SIG-M5 (cell line): Measurements from ENCODE around the gene FOXP1.

Source experiments
- DNase-seq: peaks from one replicate; lab custom pipeline; 2025; lab: John Stamatoyannopoulos, UW

The FOXP1 gene

DNA sequence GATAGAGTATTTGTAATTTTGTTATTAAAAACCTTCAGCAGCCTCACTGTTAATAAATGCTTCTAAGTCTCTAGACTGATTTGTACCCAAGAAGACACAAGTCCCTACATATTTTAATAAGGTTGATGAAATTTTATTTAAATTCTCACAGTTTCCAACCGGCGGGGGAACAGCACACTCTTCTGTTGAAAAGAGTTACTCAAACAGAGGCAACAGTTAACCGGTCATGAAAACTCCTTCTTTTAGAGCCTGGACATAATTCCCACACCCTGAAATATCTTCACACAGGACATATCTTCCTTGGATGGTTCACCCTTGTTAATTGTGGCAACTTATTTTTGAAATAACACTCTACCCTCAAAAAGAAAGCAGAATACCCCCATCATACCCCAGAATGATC lies 278.8 kb downstream of the FOXP1 start:
- DNase-seq = no peak

DNA sequence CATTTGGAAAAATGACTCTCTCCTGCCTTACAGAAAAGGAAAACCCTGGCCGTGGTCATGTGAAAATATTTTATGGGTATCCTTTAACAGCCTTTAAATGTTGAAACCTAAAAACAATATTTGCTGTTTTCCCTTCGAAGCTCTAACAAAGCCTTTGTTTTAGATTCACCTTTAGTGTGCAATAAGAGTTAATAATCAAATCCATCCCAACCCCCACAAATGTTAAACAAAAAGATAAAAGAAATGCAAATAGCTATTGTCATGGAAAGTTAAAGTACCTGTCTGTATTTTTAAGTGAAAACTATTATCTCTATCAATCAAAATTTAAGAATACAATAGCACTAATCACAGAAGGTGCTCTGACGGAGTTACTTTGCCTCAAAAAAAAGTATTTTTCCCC lies 279.3 kb downstream of the FOXP1 start:
- no peak for DNase-seq

DNA sequence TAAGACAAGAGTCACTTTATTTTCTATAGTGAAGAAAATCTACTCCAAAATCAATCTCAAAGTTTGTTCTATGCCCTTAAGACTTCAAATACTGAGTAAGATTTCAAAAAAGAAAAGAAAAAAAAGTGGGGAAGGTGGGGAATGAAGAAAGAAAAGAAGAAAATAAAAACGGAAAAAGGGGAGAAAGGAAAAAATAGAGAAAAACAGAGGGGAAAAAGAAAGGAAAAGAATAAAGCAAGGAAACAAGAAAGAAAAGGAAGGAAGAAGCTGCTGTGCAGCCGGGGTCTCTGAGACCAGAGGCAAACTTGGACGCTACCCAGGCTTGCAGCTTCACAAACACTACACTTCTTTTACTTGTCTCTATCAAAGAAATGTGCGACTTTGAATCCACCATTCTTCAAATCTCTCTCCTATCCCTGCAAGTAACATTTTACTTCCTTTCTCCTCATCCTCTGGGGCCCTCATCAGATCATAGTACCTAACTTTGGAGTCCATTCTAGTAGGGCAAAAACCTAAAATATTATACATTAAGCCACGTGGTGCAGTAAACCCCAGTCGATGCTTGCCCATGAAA lies 279.8 kb downstream of the FOXP1 start:
- DNase-seq = no peak

DNA sequence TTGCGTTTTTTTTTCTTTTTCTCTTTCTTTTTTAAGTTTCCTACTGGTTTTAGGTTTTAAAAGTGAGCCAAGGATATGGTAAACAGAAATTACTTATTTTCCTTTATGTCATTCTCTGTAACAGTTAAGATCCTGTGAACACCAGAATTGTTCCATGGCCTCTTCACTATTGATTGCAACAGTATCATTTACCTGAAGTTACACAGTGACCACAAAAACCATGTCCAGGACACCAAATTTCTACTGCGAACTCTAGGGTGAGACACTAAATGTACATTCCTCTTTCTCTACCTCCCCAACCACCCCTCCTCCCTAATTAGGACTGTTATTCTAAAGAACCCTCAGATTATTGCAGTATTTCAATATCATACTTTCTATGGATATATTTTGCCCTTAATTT lies 280.9 kb downstream of the FOXP1 start:
- DNase-seq = no peak

DNA sequence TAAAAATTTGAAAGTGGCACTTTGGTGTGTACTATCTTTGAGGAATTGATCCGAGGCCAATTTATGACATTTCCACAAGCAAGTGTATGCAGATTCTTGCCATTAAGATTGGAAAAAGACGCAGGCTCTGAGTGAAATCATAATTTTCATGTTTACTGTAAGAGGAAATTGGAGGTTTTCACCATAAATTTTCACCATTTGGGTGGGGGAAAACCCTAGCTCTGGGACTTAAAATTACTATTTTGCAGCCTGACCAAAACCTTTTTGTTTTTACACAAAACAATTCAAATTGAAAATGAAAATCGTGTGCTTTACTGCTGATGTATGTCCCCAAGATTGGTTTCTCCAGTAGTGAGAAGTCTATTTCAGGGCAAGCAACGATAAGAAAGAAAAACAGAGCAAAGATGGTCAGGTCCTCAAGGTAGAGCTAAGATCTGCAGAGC lies 282.6 kb downstream of the FOXP1 start:
- no peak for DNase-seq

DNA sequence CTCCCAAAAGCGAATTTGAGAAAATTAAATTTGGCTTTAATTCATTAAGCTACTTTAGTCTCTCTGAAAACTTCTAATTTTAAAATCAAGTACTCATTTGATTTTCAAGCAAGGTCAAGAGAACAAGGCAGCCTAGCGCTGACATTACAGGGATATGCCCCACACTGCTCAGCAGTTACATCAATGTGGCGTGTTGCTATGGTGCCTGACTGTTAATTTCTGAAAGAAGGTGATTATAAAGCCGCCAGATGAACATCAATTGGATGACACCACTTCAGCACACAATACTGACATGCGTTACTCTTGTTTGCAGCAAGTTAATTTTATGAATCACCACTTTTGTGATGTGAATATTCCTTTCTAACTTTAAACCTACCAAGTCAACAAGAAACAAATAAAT lies 284.4 kb downstream of the FOXP1 start:
- no peak for DNase-seq

DNA sequence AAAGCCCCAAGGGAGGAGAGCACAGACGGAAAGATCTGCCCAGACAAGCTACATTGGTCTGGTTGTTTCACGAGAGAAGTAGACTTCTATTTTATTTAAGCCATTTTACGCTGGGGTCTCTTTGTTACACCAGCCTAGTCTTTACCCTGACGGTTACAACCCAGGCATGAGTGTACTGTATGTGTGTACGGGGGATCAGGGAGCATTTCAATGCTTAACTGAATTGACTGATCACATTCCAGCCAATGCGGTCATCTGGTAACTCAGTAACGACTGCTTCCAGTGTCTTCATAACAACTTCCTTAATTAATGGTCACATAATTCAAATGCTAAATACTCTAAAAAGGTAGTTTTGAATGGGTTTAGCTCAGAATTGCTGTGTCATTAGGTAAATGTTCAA lies 288.6 kb downstream of the FOXP1 start:
- DNase-seq = no peak

DNA sequence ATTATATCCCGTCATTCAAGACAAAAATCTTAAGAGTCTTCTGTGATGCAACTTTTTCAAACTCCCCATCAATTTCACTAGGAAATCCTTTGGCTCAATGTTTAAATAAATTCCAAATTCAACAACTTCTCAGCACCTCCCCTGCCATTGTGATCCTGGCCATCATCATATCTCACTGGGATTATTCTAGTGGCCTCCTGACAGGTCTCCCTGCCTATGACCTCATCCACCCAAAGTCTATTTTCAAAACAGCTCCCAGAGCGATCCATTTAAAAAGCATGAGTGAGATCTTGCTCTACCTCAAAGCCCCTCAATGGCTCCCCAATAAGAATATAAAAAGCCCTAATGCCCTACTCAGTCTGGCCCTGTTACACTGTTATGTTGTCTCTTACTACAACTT lies 293.2 kb downstream of the FOXP1 start:
- no peak for DNase-seq

DNA sequence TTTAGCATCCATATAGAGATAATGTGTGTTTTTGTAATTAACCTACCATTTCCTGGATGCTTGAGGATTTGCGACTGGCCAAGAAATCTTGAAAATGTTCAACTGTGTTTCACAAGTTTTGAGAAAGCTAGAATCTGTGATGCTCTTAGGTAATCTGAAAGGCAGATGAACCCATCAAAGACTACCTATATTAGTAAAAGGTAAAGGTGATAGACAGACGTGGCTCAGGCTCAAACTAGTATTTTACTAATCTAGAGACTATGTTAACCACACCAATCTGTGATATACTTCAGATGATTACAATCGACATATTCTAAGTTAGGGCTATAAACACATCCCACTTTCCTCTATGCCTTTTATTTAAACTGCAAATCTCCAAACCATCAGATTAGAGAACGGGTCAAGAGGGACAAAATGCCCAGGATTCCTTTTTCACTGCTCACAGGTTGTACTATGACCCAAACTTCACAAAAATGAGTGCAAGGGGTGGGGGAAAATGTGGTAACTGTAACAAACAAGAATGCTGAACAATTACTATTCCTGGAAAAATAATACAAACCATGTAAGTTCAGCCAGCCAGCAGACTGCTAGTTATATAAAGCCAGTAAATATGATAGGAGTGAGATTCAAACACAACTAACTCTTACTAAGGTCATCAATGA lies 295.1 kb downstream of the FOXP1 start:
- DNase-seq = no peak

DNA sequence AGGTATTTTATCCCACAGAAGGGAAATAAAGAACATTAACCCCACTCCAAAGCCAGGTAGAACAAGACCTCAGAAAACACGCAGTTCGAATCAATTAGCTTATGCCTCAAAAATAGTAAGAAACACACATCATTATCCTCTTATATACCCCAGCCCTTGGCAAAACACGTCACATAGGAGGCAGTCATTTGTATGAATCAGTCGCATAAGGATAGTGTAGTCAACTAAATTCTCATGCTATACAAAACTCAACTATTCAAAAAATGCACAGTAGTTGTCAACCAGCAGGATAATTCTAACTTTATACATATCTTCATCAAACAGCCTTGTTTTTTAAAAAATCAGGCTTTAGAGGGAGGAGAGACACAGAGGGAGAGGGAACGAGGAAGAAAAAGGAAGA lies 298.4 kb downstream of the FOXP1 start:
- DNase-seq = no peak

DNA sequence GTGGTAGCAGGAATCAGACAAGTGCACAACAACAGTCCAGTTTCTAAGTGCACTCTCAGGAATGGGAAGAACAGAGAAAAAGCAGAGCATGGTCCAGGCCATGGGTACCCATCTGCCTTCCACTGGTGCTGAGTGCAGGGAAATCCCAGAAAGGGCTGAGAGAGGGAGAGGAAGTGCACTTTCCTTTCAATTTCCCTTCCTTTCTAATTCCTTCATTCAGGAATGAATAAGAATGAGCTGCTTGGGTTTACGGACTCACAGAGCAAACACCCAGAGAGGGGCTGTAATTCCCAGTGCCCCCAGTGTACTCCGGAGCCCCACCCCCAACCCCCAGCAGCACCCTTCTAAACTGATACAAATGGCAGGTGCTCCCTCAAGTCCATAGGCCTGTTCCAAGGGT lies 300.6 kb downstream of the FOXP1 start:
- DNase-seq = no peak

DNA sequence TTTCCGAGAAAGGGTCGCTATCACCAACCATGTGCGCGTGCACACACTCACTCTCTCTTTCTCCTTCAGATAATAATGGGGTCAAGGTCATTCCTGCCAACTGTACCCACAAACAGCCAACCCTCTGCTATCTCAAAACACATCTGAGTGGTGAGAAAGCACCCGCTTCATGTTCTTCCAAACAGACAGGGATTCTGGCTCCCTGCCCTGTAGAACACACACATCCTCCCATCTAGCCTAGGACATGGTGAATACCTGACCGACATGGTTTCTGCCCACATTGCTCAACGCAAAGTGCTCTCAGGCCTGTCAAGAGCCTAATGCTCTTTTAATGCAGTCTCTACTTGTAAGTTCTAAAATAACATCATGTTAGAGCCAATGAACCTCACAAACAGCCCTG lies 302.2 kb downstream of the FOXP1 start:
- DNase-seq = no peak

DNA sequence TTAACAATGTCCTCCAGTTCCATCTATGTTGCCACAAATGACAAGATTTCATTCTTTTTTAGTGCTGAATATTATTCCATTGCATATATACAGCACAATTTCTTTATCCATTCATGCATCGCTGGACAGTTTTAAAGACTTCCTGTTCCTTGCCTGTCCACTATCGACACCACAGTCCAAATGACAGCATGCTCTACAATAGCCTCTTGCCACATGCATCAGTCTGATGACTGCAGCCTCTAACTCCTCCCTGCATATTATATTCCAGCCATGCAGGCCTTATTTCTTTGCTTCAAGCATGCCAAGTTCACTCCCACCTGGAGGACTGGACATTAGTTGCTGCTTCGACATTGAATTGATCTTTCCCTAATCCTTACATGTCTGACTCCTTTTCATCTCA lies 306.2 kb downstream of the FOXP1 start:
- DNase-seq = no peak

DNA sequence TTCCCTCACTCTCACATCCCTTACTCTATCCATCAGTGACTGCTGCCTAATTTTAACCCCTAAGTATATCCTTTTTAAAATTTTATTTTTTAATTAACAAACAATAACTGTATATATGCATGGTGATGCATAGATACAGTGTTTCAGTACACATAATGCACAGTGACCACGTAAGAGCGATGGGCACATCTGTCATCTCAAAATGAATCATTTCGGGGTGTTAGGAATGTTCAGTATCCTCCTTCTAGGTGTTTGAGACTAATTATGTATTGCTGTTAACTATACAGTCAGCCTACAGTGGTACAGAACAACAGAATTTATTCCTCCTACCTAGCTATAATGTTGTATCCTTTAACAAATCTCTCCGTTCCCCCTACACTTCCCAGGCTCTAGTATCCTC lies 307.0 kb downstream of the FOXP1 start:
- no peak for DNase-seq

DNA sequence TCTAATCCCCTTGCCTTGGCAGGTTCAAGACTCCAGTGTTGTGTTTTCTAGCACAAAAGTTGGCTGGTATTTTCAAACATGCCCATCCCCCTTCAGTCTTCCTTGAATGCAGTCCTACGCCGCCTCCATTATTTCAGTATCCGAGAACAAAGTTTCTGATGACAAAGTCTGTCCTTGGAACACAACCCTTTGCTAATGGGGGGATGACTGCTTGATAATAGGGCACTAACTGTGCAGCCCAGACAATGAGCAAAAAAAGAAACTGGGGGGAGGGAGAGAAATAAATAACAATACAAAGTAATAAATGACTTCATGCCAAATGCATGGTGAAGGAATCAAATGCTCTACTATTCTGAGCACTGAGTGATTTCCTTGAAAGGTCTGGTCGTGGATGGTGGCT lies 310.1 kb downstream of the FOXP1 start:
- no peak for DNase-seq

DNA sequence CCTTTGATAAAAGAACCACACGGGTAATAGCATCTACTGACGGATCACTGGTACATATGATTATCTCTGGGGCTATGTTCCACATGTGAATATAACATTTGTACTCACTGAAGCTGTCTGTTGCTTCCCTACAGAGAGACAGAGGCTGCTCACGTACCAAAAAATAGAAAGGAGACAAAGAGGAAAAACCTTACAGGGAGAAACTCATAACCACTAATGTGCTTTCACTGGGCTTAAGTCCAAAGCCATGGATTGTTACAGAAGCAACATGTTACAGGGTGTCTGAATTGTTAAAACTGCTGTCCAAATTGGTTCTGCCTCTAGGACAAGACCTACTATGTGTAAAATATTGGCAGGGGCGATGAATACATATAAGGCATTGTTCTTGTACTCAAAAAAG lies 311.9 kb downstream of the FOXP1 start:
- no peak for DNase-seq

DNA sequence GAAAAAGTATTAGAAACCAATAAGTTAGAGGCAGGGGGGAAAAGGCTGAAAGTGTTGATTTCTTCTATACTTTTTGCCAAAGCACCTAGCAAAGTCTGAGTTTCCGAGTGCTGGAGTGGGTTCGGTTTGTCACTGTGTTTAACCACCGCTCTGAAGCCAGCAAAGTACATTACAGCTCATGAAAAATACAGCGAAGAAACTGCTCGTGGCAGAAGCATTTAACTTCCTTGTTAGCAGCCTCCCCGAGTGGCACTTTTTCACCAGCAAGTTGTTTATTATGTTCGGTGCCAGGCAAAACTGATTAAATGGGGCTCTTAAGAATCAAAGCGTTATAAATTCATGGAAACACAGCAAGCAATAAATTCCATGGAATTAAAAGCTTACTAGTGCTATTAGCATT lies 313.6 kb downstream of the FOXP1 start:
- no peak for DNase-seq

DNA sequence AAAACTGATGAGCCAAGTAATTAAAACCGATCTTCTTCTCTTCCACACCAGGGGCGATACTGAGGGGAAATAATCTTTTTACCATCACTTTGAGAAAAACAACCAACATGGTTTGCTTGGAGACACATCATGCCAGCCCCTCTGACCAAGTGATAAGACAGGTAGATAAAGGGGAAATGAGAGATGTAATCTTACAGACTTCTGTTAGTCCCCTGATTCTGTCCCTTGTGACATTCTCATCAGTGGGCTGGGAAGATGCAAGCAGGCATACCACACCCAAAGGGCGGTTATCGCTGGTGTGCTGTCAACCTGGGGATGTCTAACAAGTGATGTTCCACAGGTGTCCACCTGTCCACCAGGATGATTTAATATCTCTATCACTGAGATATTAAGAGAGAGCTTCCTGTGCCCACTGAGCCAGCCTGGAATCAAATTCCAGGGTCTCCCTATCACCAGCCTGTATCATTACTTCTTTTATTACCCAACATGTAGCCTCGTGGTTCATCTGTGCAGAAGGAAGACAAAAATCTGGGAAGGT lies 315.0 kb downstream of the FOXP1 start:
- no peak for DNase-seq

DNA sequence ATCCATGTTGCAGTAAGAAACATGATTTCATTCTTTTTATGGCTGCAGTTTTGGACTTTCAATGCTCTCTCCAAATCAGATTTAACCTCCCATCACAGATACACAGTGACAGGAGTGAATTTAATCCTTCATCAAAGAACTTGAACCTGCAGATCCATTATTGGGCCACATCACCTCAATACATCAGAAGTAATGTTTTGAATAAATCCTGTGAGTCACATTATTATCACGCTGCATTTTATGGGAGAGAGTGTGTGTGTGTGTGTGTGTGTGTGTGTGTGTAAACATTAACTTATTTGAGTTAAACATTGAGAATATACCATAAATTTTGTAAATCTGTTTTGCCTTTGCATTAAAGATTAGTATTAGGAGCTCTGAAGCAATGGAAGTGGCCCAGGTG lies 316.7 kb downstream of the FOXP1 start:
- no peak for DNase-seq

DNA sequence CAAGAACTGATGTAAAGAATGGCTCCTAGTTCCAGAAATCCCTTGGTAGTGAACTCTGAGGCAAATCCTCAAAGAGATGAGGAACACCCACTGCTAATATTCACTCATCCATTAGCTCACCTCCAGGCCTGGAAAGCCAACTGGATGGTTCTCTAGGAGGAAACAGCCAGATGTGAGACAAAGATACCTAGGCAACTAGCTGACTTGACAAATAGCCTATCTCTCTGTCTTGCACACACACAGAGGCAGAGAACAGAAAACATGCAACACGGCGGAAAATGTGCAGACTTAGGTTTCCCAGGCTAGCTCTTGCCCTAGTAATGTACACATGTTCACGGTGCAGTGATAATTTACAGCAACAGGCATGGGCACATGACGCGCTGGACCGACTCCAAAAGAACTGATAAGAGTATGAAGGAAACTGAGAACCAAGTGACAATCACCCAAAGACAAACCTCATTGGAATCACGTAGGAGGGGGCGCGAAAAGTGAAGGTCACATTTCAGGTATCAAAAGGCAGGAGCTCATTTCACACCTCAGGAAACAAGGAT lies 318.1 kb downstream of the FOXP1 start:
- no peak for DNase-seq

DNA sequence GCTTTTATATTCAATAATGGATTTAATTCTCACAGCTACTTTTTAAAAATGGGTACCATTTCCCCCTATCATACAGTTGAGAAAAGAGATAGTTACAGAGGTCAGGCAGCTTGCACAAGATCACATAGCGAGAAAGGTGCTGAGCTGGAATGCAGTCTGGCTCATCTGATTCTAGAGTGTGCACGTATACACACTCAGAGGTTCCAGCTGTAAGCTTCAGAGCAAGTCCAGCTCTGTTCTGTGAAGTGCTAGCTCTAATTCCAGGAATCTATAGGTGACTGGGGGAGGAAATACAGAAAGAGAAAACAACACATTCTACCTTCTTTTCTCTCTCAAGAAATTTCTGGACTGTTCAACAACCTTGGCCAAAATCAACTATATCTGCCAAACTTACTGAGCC lies 318.7 kb downstream of the FOXP1 start:
- no peak for DNase-seq

DNA sequence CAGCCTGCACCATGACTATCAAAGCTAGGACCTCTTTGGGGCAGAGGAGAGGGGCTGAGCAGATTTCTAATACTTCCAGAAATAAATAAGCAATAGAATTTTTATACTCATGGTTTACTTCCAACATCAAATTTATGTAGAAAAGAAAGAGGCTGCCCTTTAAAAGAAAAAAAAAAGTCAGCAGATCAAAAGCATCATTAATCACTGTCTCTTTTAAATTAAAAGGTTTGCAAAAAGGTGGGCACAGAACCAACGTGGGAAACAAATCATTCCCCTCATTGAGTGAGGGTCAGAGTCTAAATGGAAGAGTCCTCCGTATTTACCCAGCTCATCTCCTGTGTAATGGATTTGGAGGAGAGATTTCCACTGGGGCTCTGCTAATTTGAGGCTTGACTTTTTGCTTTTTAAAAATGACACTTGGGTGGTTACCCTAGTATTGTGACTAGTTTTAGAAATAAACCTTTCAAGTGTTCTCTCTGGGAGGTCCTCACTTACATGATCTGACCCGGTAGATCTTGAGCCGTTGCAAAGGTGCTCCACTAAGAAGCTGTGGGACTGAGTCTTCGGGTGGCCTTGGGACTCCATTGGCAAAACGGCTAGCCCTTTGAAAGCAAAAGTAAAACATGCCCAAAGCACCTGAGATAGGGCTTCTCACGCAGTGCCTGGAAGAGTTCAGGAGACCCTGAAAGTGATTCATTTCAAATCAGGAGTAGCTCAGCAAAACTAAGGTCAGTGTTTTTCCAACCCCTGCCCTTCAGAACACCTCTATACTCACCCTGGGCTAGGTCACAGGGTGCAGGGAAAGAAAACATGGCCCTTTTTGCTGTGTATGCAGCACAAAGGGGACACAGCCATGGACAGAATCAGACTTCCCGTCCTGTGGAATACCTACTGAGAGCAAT lies 320.9 kb downstream of the FOXP1 start:
- no peak for DNase-seq

DNA sequence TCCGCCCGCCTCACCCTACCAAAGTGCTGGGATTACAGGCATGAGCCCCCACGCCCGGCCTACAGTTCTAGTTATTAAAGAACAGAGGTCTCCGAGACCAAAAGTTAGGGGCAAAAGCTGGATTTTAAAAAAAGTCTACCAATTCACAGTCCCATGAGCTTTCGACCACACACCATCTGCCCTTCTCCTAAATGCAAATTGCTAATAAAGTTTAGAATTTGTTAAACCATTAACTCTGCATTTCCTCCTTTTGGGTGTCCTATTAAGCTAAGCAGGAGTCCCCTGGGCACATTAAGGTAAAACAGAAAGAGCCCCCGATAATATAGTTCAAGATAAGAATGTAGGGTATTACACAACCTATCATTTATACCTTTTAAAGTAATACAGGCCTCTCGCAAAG lies 322.7 kb downstream of the FOXP1 start:
- no peak for DNase-seq
